OCI-LY7 (cell line): ENCODE results near the gene CBX8. TPM values are rescaled to one million over a fixed set of nuclear protein-coding genes. Genes with fewer than 3 reads are reported as not detected.
"Not testable (repeated sequence)": the region's sequence is repeated elsewhere in the genome, so short reads cannot be mapped to it uniquely, and the experiment has no call there.

Experiments
- BruUV-seq: library from RNA; stranded (reverse); fragments of 400-500 nt; replicated peaks from 2 replicates; lab custom pipeline; 2021; lab: Mats Ljungman, UMichigan
- CTCF ChIA-PET: fragments of 300-600 bp; sonication (Branson Sonifier 250); formaldehyde crosslinking; loops from one replicate; lab custom pipeline; 2022; ENCODE audit warnings: antibody characterized with exemption; ENCODE audit not compliant: unreplicated experiment; lab: Charles Lee
- POLR2A ChIA-PET: fragments of 300-600 bp; sonication (Branson Sonifier 250); formaldehyde crosslinking; loops from one replicate; lab custom pipeline; 2022; ENCODE audit warnings: antibody characterized with exemption; lab: Charles Lee
- DNase-seq: peaks from one replicate; pipeline ENCODE4 v3.0.0-alpha.2; 2015; ENCODE audit warnings: low spot score
- H2AFZ ChIP-seq: fragments of 200-600 bp; sonication (generic), shearing (Covaris generic); 2 replicates; pipeline ENCODE4 v1.6.1; 2014; ENCODE audit warnings: mild to moderate bottlenecking, antibody characterized with exemption, low read length, moderate library complexity
- H3K27ac ChIP-seq: fragments of 200-600 bp; sonication (generic); 2 replicates; pipeline ENCODE4 v1.5.1; 2014; ENCODE audit warnings: mixed run types, low read depth, mild to moderate bottlenecking, moderate library complexity, low read length, inconsistent platforms; ENCODE audit not compliant: poor library complexity, severe bottlenecking
- H3K36me3 ChIP-seq: fragments of 200-600 bp; sonication (generic); 2 replicates; pipeline ENCODE4 v1.6.1; 2014; ENCODE audit warnings: mild to moderate bottlenecking, antibody characterized with exemption, low read length, moderate library complexity, mixed read lengths; ENCODE audit not compliant: insufficient read depth
- H3K4me1 ChIP-seq: fragments of 200-600 bp; sonication (generic); 2 replicates; pipeline ENCODE4 v1.5.1; 2014; ENCODE audit warnings: mild to moderate bottlenecking, low read length; ENCODE audit not compliant: insufficient read depth, poor library complexity, severe bottlenecking
- H3K4me2 ChIP-seq: fragments of 200-600 bp; sonication (generic); 2 replicates; pipeline ENCODE4 v1.6.1; 2014; ENCODE audit warnings: mild to moderate bottlenecking, low read length
- H3K4me3 ChIP-seq: fragments of 200-600 bp; sonication (generic); 2 replicates; pipeline ENCODE4 v1.5.1; 2014; ENCODE audit warnings: mild to moderate bottlenecking, low read depth, low read length; ENCODE audit not compliant: poor library complexity, severe bottlenecking
- H3K79me2 ChIP-seq: fragments of 200-600 bp; sonication (generic); 2 replicates; pipeline ENCODE4 v1.6.1; 2016; ENCODE audit warnings: low read depth, mild to moderate bottlenecking, low read length, moderate library complexity, mixed read lengths; ENCODE audit not compliant: insufficient read depth
- H3K9me2 ChIP-seq: fragments of 200-600 bp; sonication (generic); 2 replicates; pipeline ENCODE4 v1.6.1; 2016; ENCODE audit warnings: mild to moderate bottlenecking, low read length, mixed read lengths; ENCODE audit not compliant: insufficient read depth
- H3K9me3 ChIP-seq: fragments of 200-600 bp; sonication (generic); 2 replicates; pipeline ENCODE4 v1.6.1; 2014; ENCODE audit warnings: mild to moderate bottlenecking, mixed run types, low read length, mixed read lengths
- H4K20me1 ChIP-seq: fragments of 200-600 bp; sonication (generic); 2 replicates; pipeline ENCODE4 v1.6.1; 2014; ENCODE audit warnings: mild to moderate bottlenecking, antibody characterized with exemption, low read length, moderate library complexity, mixed read lengths; ENCODE audit not compliant: insufficient read depth
- EZH2phosphoT487 ChIP-seq: fragments of 200-600 bp; sonication (generic); IDR thresholded peaks from 2 replicates; pipeline ENCODE4 v1.6.1; 2018; ENCODE audit warnings: low read depth, borderline replicate concordance, mild to moderate bottlenecking, mixed run types, antibody characterized with exemption, low read length, moderate library complexity, mixed read lengths
- intact Hi-C: fragments of 100-400 bp; cut with micrococcal nuclease; formaldehyde crosslinking; loops from one replicate; pipeline ENCODE4 v1.10.0; 2022; ENCODE audit not compliant: unreplicated experiment
- total RNA-seq, 2 experiments: library from RNA; depleted of rRNA in 1 of 2; stranded (reverse); fragments of >200 nt in 1 of 2; shearing (Covaris generic) in 1 of 2; gene quantifications; 2 replicates each; pipeline ENCODE4 v1.2.3, GENCODE V29; 2014 to 2022
- TF ChIP-seq, protein P1 (sequence below): fragments of 200-600 bp; sonication (generic); conservative IDR thresholded peaks from 2 replicates; pipeline ENCODE4 v1.5.1; 2014; ENCODE audit warnings: mild to moderate bottlenecking, antibody characterized with exemption, low read length, moderate library complexity, mixed read lengths

Gene CBX8
- total RNA-seq, 2 experiments from 2014 or later = 7.5 to 16.3 TPM

DNA sequence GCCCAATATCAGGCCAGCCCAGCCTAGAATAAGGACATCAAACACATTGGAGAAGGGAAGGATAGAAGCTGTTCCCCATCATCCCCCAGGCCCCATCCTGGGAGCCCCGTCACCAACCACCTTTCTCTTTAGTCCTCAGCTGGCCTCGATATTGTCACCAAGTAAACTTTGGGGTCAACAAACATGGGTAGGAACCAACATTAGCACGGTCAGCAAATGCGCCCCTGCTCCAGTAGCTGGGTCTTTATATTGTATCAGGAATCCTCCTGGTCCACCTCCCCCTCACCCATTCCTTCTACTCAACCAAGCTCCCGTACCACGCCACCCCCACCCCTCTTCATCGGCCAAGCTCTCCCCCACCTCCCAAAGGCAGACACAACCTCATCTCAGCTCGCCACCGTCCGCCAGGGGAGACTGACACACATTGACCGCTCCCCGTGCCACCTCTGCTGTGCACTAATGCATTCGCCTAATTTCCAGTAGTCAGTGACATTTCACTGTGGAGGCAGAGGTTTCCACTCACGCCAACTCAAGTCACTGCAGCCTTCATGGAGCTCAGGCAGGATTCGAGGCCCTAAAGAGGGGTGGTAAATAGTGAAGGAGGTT is 39.6 kb downstream of the CBX8 start:
- no peak for DNase-seq
- no TSS peak for BruUV-seq
- Histone ChIP-seq H3K4me2 (no peak overlapping the region), H3K79me2 (no peaks in the 10 kb centered on the region), H2AFZ (no peak overlapping the region), H3K4me3 (no peak overlapping the region), H3K9me3 (no peaks in the 10 kb centered on the region), H3K9me2 (no peaks in the 10 kb centered on the region), H3K36me3 (no peaks in the 10 kb centered on the region), H4K20me1 (no peaks in the 10 kb centered on the region), H3K4me1 (no peaks in the 10 kb centered on the region), H3K27ac (no peak overlapping the region)
- TF ChIP-seq, protein P1, sequence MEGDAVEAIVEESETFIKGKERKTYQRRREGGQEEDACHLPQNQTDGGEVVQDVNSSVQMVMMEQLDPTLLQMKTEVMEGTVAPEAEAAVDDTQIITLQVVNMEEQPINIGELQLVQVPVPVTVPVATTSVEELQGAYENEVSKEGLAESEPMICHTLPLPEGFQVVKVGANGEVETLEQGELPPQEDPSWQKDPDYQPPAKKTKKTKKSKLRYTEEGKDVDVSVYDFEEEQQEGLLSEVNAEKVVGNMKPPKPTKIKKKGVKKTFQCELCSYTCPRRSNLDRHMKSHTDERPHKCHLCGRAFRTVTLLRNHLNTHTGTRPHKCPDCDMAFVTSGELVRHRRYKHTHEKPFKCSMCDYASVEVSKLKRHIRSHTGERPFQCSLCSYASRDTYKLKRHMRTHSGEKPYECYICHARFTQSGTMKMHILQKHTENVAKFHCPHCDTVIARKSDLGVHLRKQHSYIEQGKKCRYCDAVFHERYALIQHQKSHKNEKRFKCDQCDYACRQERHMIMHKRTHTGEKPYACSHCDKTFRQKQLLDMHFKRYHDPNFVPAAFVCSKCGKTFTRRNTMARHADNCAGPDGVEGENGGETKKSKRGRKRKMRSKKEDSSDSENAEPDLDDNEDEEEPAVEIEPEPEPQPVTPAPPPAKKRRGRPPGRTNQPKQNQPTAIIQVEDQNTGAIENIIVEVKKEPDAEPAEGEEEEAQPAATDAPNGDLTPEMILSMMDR = no peak
- no peak for TF ChIP-seq EZH2phosphoT487
- ChIA-PET POLR2A (no interaction called here), CTCF (no interaction called here)
- intact Hi-C loops = no loop called here

DNA sequence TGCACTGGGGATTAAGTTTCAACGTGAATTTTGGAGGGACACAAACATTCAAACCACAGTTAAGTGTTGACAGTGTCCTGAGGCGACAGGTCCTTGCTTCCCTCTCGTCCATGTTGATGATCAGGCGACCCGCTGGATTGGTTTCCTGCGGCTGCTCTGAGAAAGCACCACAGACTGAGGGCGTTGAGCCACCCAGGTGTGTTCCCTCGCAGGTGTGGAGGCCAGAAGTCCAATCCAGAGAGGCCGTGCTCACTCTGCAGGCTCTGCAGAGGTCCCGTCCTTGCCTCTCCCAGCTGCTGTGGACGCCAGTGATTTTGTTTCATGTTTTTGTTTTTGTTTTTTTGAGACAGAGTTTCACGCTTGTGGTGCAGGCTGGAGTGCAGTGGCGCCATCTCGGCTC is 41.3 kb downstream of the CBX8 start:
- H3K4me1 ChIP-seq = no peaks in the 10 kb centered on the region
- no peak for DNase-seq
- BruUV-seq = no TSS peak
- ChIA-PET POLR2A (no interaction called here), CTCF (no interaction called here)
- no peak overlapping the region for H3K4me2 ChIP-seq
- no peaks in the 10 kb centered on the region for H4K20me1 ChIP-seq
- no peak for TF ChIP-seq EZH2phosphoT487
- TF ChIP-seq, protein P1 = no peak
- H3K9me2 ChIP-seq = no peaks in the 10 kb centered on the region
- H3K9me3 ChIP-seq = no peaks in the 10 kb centered on the region
- H3K4me3 ChIP-seq = no peak overlapping the region
- intact Hi-C loops = no loop called here
- H3K36me3 ChIP-seq = no peaks in the 10 kb centered on the region
- no peak overlapping the region for H3K27ac ChIP-seq
- H3K79me2 ChIP-seq = no peaks in the 10 kb centered on the region
- no peak overlapping the region for H2AFZ ChIP-seq

DNA sequence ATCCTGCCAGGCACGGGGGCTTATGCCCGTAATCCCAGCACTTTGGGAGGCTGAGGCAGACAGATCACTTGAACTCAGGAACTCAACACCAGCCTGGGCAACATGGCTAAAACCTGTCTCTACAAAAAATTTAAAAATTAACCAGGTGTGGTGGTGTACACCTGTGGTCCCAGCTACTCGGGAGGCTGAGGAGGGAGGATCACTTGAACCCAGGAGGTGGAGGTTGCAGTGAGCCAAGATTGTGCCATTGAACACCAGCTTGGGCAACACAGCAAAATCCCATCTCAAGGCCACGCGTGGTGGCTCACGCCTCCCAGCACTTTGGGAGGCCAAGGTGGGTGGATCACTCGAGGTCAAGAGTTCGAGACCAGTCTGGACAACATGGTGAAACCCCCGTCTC is 42.0 kb downstream of the CBX8 start:
- H3K9me2 ChIP-seq, H3K4me1 ChIP-seq, DNase-seq, H3K27ac ChIP-seq, CTCF ChIA-PET, intact Hi-C loops, BruUV-seq, H3K36me3 ChIP-seq, H3K9me3 ChIP-seq, H3K79me2 ChIP-seq, H3K4me3 ChIP-seq, POLR2A ChIA-PET, H4K20me1 ChIP-seq, H3K4me2 ChIP-seq, H2AFZ ChIP-seq: not testable (repeated sequence)
